GM19023 (cell line): ENCODE data around the gene ERP29.
"Not testable (repeated sequence)": the region's sequence is repeated elsewhere in the genome, so short reads cannot be mapped to it uniquely, and the experiment has no call there.

Experiments used
- ATAC-seq: cut with Tn5 transposase; IDR thresholded peaks from one replicate; pipeline ENCODE4 v1.9.1; 2021; ENCODE audit warnings: mild to moderate bottlenecking, moderate library complexity; ENCODE audit not compliant: unreplicated experiment

ERP29 gene

DNA sequence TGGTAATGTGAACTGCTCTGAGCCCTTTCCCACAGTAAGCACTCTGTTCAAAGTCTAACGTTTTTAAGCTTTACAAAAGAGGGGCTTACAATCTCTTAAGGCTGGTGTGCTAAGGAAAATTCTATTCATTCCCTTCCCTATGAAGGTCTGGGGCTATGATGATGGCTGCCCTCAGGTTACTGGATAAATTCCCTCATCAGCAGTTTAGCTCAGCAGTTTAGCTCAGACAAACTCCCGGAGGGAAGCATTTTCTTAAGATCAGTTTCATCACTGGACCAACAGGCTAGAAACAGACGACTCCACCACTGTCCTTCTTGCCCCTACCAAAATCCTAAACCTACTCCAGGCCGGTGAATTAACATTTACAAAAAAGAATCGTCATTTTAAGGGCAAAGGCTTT is 19.1 kb downstream of the ERP29 start:
- no peak for ATAC-seq

DNA sequence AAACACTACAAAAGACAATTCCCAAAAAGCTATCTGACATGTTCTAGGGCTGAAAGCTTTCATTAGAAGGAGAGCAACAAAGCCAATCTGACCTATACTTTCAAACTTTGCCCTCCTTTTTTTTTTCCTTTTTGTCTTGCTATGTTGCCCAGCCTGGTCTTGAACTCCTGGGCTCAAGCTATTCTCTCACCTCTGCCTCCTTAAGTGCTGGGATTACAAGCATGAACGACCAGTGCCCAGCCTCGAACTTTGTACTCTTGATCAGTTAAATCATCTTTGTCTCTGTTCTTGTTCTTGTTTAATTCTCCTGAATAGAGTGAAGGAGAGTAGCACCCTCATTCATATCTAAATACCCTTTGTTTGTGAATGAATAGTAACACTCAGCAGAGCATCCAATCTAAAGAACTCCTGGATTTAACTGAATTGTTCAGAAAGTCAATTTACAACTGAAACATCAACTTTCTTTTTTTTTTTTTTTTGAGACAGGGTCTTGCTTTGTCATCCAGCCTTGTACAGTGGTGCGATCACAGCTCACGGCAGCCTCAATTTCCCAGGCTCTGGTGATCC is 22.1 kb downstream of the ERP29 start:
- ATAC-seq, result no peak

GRCh38 chr12:112036614-112037013 is 23.4 kb downstream of the ERP29 start:
- not testable (repeated sequence) for ATAC-seq

GRCh38 chr12:112046003-112046402 is 32.8 kb downstream of the ERP29 start:
- no peak for ATAC-seq

GRCh38 chr12:112049351-112049750 is 36.1 kb downstream of the ERP29 start:
- no peak for ATAC-seq

DNA sequence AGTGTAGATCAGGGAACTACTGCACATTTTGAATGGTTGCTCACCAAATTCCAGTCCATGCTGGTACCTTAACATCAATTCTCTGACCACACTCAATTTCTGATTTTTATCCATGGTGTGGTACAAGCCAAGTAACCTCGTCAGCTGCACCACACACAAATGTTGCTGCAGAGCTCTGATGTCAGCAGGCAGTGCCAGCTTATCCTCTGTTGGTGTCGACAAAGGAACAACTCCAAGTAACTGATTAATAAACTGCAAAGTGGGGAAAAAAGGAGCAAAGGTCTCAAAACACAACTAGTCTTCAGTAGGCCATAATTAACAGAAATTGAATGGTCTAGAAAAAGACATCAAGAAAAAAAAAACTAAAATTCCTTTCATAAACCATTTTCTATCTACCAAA is 47.9 kb downstream of the ERP29 start:
- ATAC-seq, result no peak

DNA sequence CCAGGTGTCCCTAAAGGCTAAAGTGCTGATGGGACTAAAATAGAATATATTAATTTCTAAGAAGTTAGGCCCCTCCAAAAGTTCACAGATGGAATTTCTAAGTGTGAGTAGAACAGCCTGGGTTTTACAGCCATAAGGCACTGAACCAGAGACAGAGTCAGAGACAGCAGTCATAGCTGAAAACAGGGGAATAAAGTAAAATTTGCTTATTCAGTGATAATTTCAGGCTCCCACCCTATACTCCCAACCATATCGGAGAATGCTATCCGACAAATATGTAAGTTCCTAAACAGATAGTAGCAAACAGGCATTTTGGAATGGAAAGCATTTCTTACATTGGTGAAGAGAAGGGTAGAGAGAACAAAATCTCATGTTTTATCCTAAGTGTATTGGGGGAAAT is 50.0 kb downstream of the ERP29 start:
- ATAC-seq, result no peak

DNA sequence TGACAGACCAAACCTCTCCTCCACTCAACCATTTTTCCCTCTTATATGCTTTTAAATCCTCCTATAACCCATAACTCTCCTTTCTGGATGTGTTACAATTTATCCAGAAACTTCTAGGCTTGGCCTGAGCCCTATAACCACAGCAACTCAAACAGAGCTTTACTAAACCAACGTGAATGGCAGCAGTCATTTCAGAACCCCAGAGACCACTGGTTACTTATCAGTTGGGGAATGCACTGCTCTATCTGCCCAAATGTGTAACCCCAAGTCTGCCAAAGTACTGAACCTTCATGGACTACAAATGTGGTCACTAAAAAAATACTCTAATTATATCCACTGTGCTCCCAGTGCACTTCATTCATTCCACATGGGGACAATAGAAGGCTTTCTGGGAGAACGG is 53.3 kb downstream of the ERP29 start:
- ATAC-seq, result no peak
